Activated T-cell treated with anti-CD3 and anti-CD28 coated beads, Interleukin-2, amount 50 U/mL, for 4 hours (primary cell): ENCODE data around the gene LRRC45. TPM values are rescaled to one million over a fixed set of nuclear protein-coding genes. Genes with fewer than 3 reads are reported as not detected.

Experiments used
- ATAC-seq, 2 donors: fragments of 200-7000 bp; cut with Tn5 transposase; one replicate each; pipeline ENCODE4 v1.10.0; 2021
- DNase-seq: peaks from one replicate; pipeline ENCODE4 v3.0.0-alpha.2; 2020
- H3K27me3 Mint-ChIP-seq: one replicate; pipeline ENCODE4 v1.8.0; 2021; ENCODE audit warnings: low read depth, mixed read lengths
- H3K36me3 Mint-ChIP-seq: one replicate; pipeline ENCODE4 v1.8.0; 2022; ENCODE audit warnings: mixed read lengths; ENCODE audit not compliant: insufficient read depth
- H3K4me1 Mint-ChIP-seq: one replicate; pipeline ENCODE4 v1.8.0; 2021; ENCODE audit warnings: low read depth, mixed read lengths
- H3K4me3 Mint-ChIP-seq: one replicate; pipeline ENCODE4 v1.8.0; 2021; ENCODE audit warnings: mild to moderate bottlenecking, moderate library complexity, mixed read lengths
- H3K9me3 Mint-ChIP-seq: one replicate; pipeline ENCODE4 v1.8.0; 2021; ENCODE audit warnings: mixed read lengths
- total RNA-seq, 3 donors: library from RNA; stranded (reverse); gene quantifications; one replicate each; pipeline ENCODE4 v1.2.1, GENCODE V29; 2021

Gene LRRC45
- total RNA-seq, 3 donors from 2014 or later, result 19.5 to 31.4 (median 30.8) TPM

GRCh38 chr17:82059272-82060000 is 36.3 kb downstream of the LRRC45 start:
- ATAC-seq (no peak), DNase-seq (no peak)
- Mint-ChIP-seq H3K4me3 (no peak overlapping the region), H3K27me3 (no peaks in the 10 kb centered on the region), H3K36me3 (peaks cover 7% of the 10 kb centered on the region), H3K9me3 (no peaks in the 10 kb centered on the region), H3K4me1 (peaks cover 5% of the 10 kb centered on the region)

DNA sequence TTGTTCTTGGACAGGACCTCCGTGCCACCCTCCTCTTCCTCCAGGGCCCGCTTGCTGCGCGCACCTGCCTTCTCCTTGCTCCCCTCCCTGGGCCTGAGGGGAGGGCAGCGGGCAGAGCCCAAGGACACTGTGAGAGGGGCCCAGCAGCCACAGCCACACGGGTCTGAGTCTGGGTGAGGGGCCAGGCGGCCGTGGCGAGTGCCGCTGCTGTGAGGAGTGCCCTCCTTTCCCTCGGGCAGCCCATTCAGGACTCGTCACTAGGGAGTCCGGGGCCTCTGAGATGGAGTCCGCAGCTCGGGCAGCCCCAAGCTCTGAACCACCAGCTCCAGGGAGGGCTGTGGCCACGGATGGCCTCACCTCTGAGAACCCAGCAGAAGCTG is 36.9 kb downstream of the LRRC45 start:
- H3K4me3 Mint-ChIP-seq, result no peak overlapping the region
- no peak for ATAC-seq
- H3K4me1 Mint-ChIP-seq, result peaks cover 7% of the 10 kb centered on the region
- H3K9me3 Mint-ChIP-seq, result no peaks in the 10 kb centered on the region
- no peak for DNase-seq
- H3K36me3 Mint-ChIP-seq, result peaks cover 7% of the 10 kb centered on the region
- H3K27me3 Mint-ChIP-seq, result no peaks in the 10 kb centered on the region

DNA sequence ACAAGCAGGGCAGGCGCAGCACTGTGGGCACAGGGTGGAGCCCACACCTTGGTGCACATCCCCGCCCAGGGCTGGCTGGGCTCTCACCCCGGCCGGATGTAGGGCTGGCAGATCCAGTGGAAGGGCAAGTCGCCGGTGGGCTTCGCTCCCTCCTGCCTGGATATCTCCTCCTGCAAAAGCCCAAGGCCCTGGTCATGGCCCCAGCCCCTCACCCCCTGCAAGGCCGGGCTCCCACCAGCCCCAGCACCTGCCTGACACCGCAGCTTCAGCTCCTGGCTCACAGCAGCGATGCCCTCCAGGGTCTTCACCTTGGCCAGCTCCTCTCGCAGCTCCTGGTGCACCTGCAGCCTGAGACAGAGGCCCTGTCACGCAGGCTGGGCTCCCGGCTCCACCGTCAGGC is 37.5 kb downstream of the LRRC45 start:
- Mint-ChIP-seq H3K9me3 (no peaks in the 10 kb centered on the region), H3K4me1 (peaks cover 7% of the 10 kb centered on the region), H3K4me3 (no peak overlapping the region), H3K36me3 (peaks cover 7% of the 10 kb centered on the region), H3K27me3 (no peaks in the 10 kb centered on the region)
- ATAC-seq (no peak), DNase-seq (no peak)

GRCh38 chr17:82061047-82061925 is 38.2 kb downstream of the LRRC45 start:
- H3K36me3 Mint-ChIP-seq, result peaks cover 7% of the 10 kb centered on the region
- H3K27me3 Mint-ChIP-seq, result no peaks in the 10 kb centered on the region
- peaks cover 10% of the 10 kb centered on the region for H3K4me1 Mint-ChIP-seq
- no peak overlapping the region for H3K4me3 Mint-ChIP-seq
- no peak for ATAC-seq
- no peaks in the 10 kb centered on the region for H3K9me3 Mint-ChIP-seq
- no peak for DNase-seq

DNA sequence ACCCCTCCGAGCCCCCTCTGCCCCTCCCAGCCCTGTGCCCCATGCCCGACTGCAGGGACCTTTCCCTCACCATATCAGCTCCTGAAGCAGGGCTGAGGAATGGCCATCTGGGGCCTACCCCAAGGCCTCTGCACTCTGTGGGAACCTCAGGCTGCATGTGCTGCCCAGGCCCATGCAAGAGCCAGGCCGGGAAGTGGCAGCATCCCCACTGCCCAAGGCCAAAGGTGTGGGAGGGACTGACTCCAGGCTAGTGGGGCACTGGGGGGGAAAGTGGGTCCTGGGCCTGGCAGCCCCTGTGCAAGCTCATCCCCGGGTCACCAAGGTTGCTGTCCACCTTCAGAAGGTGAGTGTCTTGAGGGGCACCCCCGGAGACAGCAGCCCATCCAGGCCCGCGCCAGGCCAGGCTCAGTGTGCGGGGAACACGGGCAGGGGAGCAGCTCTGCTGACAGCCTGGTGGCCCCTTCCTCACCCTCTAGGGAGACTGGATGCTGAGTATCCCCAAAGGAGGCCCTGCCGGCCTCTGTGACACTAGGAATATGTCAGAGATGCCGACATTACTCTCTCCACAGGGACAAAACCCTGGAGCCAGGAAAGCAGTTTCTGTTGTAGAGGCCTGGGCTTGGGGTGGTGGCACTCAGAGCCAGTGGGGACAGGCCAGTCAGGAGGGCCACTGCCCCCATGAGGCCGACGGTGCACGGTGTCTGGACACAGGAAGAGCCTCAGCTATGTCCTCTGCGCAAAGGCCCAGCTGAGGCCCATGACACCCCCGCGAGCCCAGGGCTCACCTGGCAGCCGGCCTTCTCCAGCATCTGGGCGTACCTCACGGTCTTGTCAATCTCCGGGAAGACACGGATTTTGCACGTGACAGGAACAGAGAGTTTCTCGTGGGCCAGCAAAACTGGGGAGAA is 39.2 kb downstream of the LRRC45 start:
- ATAC-seq, result no peak
- H3K36me3 Mint-ChIP-seq, result peaks cover 7% of the 10 kb centered on the region
- no peaks in the 10 kb centered on the region for H3K9me3 Mint-ChIP-seq
- H3K4me1 Mint-ChIP-seq, result peaks cover 13% of the 10 kb centered on the region
- H3K27me3 Mint-ChIP-seq, result no peaks in the 10 kb centered on the region
- DNase-seq, result no peak
- H3K4me3 Mint-ChIP-seq, result no peak overlapping the region

DNA sequence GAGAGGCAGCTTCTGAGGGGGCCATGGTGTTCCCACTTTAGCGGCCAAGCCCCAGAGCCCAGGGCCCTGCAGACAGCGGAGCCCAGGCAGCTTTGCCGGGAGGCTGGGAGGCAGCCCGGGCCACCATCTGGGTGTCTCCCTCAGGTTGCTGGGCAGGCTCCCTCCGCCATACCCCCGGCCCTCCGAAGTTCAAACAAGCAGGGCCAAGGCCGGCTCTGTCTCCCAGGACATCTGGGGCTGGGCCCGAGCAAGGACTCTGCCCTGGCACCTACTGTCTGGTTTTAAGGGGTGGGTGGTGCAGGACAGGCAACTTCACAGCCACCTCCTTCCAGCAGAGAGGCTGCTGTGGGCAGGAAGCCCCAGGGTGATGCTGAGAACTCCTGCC is 39.9 kb downstream of the LRRC45 start:
- H3K27me3 Mint-ChIP-seq, result no peaks in the 10 kb centered on the region
- H3K9me3 Mint-ChIP-seq, result no peaks in the 10 kb centered on the region
- no peak for DNase-seq
- no peak for ATAC-seq
- no peak overlapping the region for H3K4me3 Mint-ChIP-seq
- peaks cover 13% of the 10 kb centered on the region for H3K4me1 Mint-ChIP-seq
- H3K36me3 Mint-ChIP-seq, result peaks cover 4% of the 10 kb centered on the region

DNA sequence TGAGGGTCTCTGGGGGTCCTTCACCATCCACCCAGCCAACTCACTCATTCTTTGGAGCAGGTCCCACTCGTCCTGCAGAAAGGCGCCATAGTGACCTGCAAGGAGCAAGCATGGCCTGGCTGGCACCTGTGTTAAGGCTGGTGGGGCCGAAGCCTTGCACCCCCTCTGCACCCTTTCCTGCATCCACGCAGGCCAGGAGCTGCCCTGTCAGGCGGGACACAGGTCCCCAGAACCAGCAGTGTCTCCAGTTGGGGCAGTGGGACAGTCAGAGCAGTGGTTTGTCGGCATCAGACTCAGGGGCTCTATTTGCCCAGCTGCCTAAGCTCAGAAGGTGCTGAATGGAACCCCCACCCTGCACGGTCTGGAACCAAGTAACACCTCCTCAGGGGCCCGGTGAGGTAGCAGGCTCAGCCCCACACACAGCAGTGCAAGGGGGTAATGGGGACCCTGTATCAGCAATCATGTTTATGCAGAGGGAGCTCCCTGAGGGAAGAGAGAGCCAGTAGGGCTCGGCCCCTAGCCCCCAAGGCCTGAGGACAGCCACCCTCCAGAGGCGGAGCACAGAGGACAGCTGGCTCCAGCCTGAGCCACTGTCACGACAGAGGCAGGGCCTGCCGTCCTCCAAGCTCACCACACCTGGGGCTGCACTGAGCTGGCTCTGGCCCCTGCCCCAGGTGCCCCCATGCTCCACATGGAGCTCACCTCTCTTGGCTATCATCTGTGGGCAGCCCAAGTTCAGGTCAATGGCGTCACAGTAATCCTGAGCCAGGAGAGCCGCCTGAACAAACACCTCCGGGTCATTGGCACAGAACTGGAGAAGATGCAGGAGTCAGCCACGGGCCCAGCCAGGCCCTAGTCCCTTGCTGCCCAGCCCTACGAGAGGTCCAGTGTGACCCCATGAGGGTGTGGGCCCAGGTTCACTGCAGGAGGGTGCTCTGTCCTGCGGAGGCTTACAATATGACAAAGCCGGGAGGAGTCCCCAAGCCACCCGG is 40.6 kb downstream of the LRRC45 start:
- ATAC-seq (no peak), DNase-seq (no peak)
- Mint-ChIP-seq H3K9me3 (no peaks in the 10 kb centered on the region), H3K4me3 (peak overlapping the region; percentile 80), H3K36me3 (peaks cover 4% of the 10 kb centered on the region), H3K27me3 (no peaks in the 10 kb centered on the region), H3K4me1 (peaks cover 13% of the 10 kb centered on the region)

DNA sequence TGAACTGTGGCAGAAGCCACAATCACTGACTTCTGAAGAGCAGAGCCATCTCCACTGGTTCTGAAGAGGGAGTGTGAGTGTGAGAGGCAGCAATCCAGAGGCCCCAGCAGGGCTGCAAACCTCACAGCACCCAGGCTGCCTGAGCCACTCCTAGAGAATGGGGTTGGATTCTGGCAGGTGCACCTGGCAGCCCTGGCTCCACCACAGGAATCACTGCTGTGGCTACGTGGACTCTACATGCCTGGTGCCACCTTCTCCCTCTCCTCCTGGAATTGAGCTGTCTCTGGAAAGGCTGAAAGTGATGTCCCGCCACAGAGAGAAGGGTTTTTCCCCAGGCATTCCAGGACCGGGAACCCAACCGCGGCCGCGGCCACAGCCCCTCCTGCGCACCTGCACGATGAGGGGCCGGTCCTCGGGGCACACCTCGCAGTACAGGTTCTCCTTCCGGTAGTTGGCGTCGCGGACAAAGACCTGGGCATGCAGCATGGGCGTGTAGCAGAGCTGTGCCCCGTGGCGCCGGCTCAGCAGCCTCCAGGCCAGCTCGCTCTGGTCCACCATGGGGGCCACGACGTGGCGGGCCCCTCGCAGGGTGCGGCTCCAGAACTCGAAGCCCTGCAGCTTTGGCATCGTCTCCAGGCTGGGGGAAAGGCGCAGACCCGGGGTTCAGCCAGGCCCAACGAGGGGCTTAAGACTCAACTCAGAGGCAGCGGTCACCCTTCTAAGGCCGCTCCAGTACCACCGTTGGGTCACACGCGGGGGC is 41.5 kb downstream of the LRRC45 start:
- ATAC-seq (no peak), DNase-seq (no peak)
- Mint-ChIP-seq H3K4me3 (peak overlapping the region; percentile 80), H3K36me3 (peaks cover 4% of the 10 kb centered on the region), H3K27me3 (no peaks in the 10 kb centered on the region), H3K4me1 (peaks cover 13% of the 10 kb centered on the region), H3K9me3 (no peaks in the 10 kb centered on the region)

- peak; percentile 37 for DNase-seq
Measured at GRCh38 chr17:82065193-82065637, 42.1 kb downstream of the LRRC45 start.

GRCh38 chr17:82065638-82066303 is 42.7 kb downstream of the LRRC45 start, which contains the start of gene DUS1L:
DUS1L (minus strand) TSS chr17:82065804; CDS start chr17:82065059, 745 bp downstream.
- Mint-ChIP-seq H3K4me3 (peak within 1 kb of the TSS; percentile 85), H3K9me3 (no peaks in the 10 kb centered on the region), H3K27me3 (no peaks in the 10 kb centered on the region), H3K36me3 (no peaks in the 10 kb centered on the region), H3K4me1 (peaks cover 13% of the 10 kb centered on the region)
- peak; percentile 70 for DNase-seq
- peak; percentile 85 to 88 for ATAC-seq

More at GRCh38 chr17:82065193-82065637, 42.1 kb downstream of the LRRC45 start:
- peaks cover 13% of the 10 kb centered on the region for H3K4me1 Mint-ChIP-seq
- peak; percentile 65 to 69 for ATAC-seq
- H3K36me3 Mint-ChIP-seq, result peaks cover 1% of the 10 kb centered on the region
- no peaks in the 10 kb centered on the region for H3K9me3 Mint-ChIP-seq
- H3K4me3 Mint-ChIP-seq, result peak overlapping the region; percentile 80
- no peaks in the 10 kb centered on the region for H3K27me3 Mint-ChIP-seq

GRCh38 chr17:82070611-82071010 is 47.5 kb downstream of the LRRC45 start:
- ATAC-seq (no peak), DNase-seq (no peak)
- Mint-ChIP-seq H3K36me3 (no peaks in the 10 kb centered on the region), H3K9me3 (no peaks in the 10 kb centered on the region), H3K27me3 (no peaks in the 10 kb centered on the region), H3K4me1 (peaks cover 6% of the 10 kb centered on the region), H3K4me3 (no peak overlapping the region)

DNA sequence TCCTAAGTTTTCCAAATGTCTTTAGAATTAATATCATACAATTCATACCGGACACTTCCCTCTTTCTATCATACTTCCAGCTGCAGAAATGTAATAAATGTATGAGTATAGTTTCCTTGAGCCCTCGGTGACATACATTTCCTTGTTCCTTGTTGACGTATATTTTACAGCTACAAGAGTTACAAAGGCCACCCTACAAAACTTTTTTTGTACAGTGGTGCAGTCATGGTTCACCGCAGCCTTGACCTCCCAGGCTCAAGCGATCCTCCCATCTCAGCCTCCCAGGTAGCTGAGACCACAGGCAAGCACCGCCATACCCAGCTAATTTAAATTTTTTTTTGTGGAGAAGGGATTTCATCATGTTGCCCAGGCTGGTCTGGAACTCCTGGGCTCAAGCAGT is 49.7 kb downstream of the LRRC45 start:
- H3K36me3 Mint-ChIP-seq, result no peaks in the 10 kb centered on the region
- no peak overlapping the region for H3K4me3 Mint-ChIP-seq
- no peaks in the 10 kb centered on the region for H3K9me3 Mint-ChIP-seq
- H3K4me1 Mint-ChIP-seq, result no peaks in the 10 kb centered on the region
- DNase-seq, result no peak
- no peak for ATAC-seq
- no peaks in the 10 kb centered on the region for H3K27me3 Mint-ChIP-seq
